Astrocyte of the cerebellum (primary cell): Measurements from ENCODE around the gene POLL.
A peak's percentile ranks its signal among the peaks of the same experiment; 100 is the strongest.

ENCODE experiments used
- DNase-seq: peaks from one replicate; pipeline ENCODE4 v3.0.0-alpha.2; 2011; ENCODE audit warnings: low read depth
- H3K4me3 ChIP-seq: 2 replicates; pipeline ENCODE4 v1.5.1; 2011; ENCODE audit warnings: mild to moderate bottlenecking, low read depth, low read length, moderate library complexity
- in situ Hi-C: cut with HindIII; loops from 2 replicates; pipeline ENCODE4 v1.10.0; 2017; ENCODE audit warnings: low sequenced_read_pairs
- TF ChIP-seq, protein P1 (sequence below): IDR thresholded peaks from 2 replicates; pipeline ENCODE4 v1.5.1; 2012; ENCODE audit warnings: low read length, low read depth, moderate library complexity, mild to moderate bottlenecking; ENCODE audit errors: missing control alignments

The POLL gene

GRCh38 chr10:101611096-101611905 lies 23.2 kb upstream of the POLL start:
- TF ChIP-seq, protein P1, sequence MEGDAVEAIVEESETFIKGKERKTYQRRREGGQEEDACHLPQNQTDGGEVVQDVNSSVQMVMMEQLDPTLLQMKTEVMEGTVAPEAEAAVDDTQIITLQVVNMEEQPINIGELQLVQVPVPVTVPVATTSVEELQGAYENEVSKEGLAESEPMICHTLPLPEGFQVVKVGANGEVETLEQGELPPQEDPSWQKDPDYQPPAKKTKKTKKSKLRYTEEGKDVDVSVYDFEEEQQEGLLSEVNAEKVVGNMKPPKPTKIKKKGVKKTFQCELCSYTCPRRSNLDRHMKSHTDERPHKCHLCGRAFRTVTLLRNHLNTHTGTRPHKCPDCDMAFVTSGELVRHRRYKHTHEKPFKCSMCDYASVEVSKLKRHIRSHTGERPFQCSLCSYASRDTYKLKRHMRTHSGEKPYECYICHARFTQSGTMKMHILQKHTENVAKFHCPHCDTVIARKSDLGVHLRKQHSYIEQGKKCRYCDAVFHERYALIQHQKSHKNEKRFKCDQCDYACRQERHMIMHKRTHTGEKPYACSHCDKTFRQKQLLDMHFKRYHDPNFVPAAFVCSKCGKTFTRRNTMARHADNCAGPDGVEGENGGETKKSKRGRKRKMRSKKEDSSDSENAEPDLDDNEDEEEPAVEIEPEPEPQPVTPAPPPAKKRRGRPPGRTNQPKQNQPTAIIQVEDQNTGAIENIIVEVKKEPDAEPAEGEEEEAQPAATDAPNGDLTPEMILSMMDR = no peak
- H3K4me3 ChIP-seq = no peak overlapping the region
- no peak for DNase-seq
- in situ Hi-C loops = no loop called here

DNA sequence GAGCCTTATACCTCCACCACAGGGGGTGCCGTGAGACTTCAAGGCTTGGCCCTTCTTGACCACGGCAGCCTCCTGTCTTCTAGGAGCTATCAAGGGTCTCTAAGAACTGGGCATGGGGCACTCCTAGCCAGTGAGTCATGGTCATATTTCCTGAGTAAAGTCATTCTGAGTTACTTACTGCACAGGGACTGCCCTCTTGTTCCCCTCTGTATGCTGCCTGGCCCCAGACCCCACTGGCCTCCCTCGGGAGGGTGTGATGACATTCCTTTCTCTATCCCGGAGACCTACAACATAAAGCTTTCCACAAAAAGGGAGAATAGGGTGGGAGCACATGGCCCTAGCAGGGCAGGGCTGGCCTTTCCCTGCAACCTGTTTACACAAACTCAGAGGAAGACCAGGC lies 21.4 kb upstream of the POLL start:
- DNase-seq = no peak
- TF ChIP-seq, protein P1 = no peak
- H3K4me3 ChIP-seq = no peak overlapping the region
- in situ Hi-C loops = no loop called here

DNA sequence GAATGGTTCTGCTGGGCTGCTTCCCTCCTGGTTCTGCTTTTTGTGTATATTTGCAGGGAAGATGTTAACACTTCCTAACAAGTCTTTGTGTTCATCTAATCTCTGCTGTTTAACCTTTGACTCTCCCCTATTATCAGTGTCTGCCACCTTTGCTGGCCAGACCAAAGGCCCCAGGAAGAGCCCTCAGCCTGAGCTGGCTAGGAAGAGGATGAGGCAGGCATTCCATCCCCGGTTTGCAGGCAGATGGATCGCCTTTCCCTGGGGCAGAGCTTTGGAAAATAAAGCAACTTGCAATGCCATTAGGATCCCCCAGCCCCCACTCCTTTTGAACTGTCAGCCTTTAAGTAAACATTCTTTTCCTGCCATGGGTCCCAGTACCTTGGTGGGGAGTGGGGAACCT lies 19.1 kb upstream of the POLL start:
- no peak for DNase-seq
- in situ Hi-C loops = no loop called here
- TF ChIP-seq, protein P1 = no peak
- H3K4me3 ChIP-seq = no peak overlapping the region

- peak; percentile 43 for DNase-seq
- in situ Hi-C loops = no loop called here
- no peak overlapping the region for H3K4me3 ChIP-seq
- TF ChIP-seq, protein P1 = peak; percentile 93
Observed at GRCh38 chr10:101602761-101603398, 14.8 kb upstream of the POLL start.

DNA sequence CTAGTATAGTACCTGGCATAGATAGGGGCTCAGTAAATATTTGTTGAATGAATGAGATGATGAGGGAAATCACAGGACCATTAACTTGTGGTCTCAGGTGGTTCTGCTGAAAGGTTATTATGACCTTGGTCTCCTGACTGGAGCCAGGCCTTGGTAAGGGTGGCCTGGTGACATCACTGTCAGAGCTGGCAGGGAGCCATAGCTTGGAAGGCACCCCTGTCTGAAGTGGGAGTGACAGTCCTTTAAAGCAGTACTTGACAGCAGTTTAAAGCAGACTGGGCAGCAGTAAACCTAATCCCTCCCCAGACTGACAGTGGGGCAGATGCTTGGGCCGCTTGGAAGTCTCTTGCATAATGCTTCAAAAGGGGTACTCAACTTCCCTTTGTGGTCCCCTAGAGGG lies 13.5 kb upstream of the POLL start:
- in situ Hi-C loops = no loop called here
- TF ChIP-seq, protein P1 = no peak

DNA sequence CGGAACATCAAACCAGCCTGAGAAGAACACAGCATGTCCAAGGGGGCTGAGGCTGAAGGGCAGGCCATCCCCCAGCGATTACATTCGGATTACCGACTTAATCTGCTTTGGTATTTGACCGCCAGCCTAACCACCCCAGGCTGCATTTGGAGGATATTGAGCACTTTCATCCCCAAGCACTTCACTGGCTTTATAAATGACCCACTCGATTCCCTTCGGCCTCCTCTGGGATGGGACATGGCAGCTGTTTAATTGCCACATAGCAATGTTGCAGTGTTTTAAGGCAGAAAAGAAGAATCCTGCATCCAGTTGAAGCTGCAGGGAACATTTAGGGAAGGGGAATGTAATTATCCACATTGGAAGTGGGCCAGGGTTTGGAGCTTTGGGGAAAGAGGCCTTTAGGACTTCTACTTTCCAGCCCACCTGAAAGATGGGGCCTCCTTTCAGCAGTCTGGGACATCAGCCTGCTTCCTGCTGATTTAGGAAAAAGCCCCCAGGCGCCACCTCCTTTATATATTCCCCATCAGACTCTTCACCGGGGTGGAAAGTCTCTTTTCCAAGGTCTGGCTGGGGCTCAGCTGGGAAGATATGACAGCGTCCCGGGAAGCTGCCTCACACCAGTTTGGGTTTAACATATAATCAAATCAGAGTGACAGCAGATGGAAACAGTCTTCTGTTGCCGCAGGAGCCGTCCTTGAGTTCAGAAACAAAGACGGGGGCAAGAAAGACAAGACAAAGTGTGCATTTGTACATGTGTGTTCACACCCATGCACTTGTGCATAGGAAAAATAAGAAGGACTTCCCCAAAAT lies 9.2 kb upstream of the POLL start:
- TF ChIP-seq, protein P1 = no peak
- DNase-seq = no peak

More for the DNA sequence above, 13.5 kb upstream of the POLL start:
- no peak overlapping the region for H3K4me3 ChIP-seq
- no peak for DNase-seq

More for the DNA sequence above, 9.2 kb upstream of the POLL start:
- in situ Hi-C loops = no loop called here
- no peak overlapping the region for H3K4me3 ChIP-seq
